Breast epithelium (tissue), 3 donors: ENCODE data around the gene SPECC1L.

Experiments
- CTCF ChIP-seq, 3 donors: fragments of 450-650 bp; IDR thresholded peaks; one replicate each; pipeline ENCODE4 v1.5.1; 2016 to 2017; ENCODE audit warnings: antibody characterized with exemption in 3 of 3, mild to moderate bottlenecking in 3 of 3, moderate library complexity in 3 of 3
- POLR2A ChIP-seq: fragments of 450-650 bp; IDR thresholded peaks from one replicate; pipeline ENCODE4 v1.6.1; 2016; ENCODE audit warnings: antibody characterized with exemption, mild to moderate bottlenecking, moderate library complexity
- POLR2AphosphoS5 ChIP-seq, 3 donors: sonication (generic); formaldehyde crosslinking; IDR thresholded peaks; one replicate each; pipeline ENCODE4 v1.6.1; 2017; ENCODE audit warnings: antibody characterized with exemption in 3 of 3

- TF ChIP-seq POLR2A (no peak), CTCF (IDR thresholded peaks at IDR 0.05) (no peak), POLR2AphosphoS5 (IDR thresholded peaks at IDR 0.05) (no peak)
Observed at GRCh38 chr22:24389680-24390079, 119.0 kb downstream of the SPECC1L start.
